HEK293 (cell line): ENCODE results near the gene TPH2.

ENCODE experiments used
- CTCF ChIA-PET: fragments of 350-600 bp; formaldehyde crosslinking; extraction: SDS; loops from one replicate; lab custom pipeline; 2021; ENCODE audit warnings: antibody characterized with exemption; lab: Yijun Ruan, JAX
- POLR2A ChIA-PET: fragments of 300-600 bp; formaldehyde crosslinking; extraction: SDS; loops from one replicate; lab custom pipeline; 2020; ENCODE audit warnings: antibody characterized with exemption, inconsistent platforms; lab: Yijun Ruan, JAX
- H3K27ac ChIP-seq: fragments of 200-500 bp; sonication (Bioruptor generic); 2 replicates; pipeline ENCODE4 v1.5.1; 2014; ENCODE audit warnings: low read depth, low read length, control low read depth, inconsistent platforms; ENCODE audit errors: extremely low read depth
- H3K36me3 ChIP-seq, 2 experiments: fragments of 200-500 bp in 1 of 2; sonication (Bioruptor generic) in 1 of 2; 1 replicate in 1 of 2; 2 replicates in 1 of 2; pipeline ENCODE4 v1.5.1; 2014 to 2017; ENCODE audit warnings: inconsistent platforms in 2 of 2, low read length in 2 of 2; ENCODE audit not compliant: control insufficient read depth in 2 of 2, insufficient read depth in 1 of 2
- H3K4me1 ChIP-seq: fragments of 200-500 bp; sonication (Bioruptor generic); 2 replicates; pipeline ENCODE4 v1.5.1; 2014; ENCODE audit warnings: mild to moderate bottlenecking, low read length, inconsistent platforms; ENCODE audit not compliant: control insufficient read depth, insufficient read depth
- H3K4me3 ChIP-seq: 2 replicates; pipeline ENCODE4 v1.5.1; 2011; ENCODE audit warnings: low read depth, mild to moderate bottlenecking, control low read depth, low read length, moderate library complexity
- H3K9me3 ChIP-seq: fragments of 200-500 bp; sonication (Bioruptor generic); 2 replicates; pipeline ENCODE4 v1.5.1; 2014; ENCODE audit warnings: low read depth, low read length, inconsistent platforms; ENCODE audit not compliant: control insufficient read depth, insufficient read depth
- PRDM1 ChIP-seq: fragments of 450-650 bp; formaldehyde crosslinking; IDR thresholded peaks from 2 replicates; pipeline ENCODE4; 2016; ENCODE audit warnings: missing biosample characterization, missing genetic modification characterization
- PRDM10 ChIP-seq: fragments of 450-650 bp; formaldehyde crosslinking; IDR thresholded peaks from 2 replicates; pipeline ENCODE4 v1.5.1; 2016; ENCODE audit warnings: missing biosample characterization, missing genetic modification characterization
- SP3 ChIP-seq: fragments of 450-650 bp; formaldehyde crosslinking; IDR thresholded peaks from 2 replicates; pipeline ENCODE4 v1.5.1; 2016; ENCODE audit warnings: missing biosample characterization, missing genetic modification characterization
- ZBTB1 ChIP-seq: fragments of 450-650 bp; formaldehyde crosslinking; IDR thresholded peaks from 2 replicates; pipeline ENCODE4 v1.5.1; 2016; ENCODE audit warnings: missing biosample characterization, missing genetic modification characterization
- ZBTB6 ChIP-seq: fragments of 450-650 bp; formaldehyde crosslinking; IDR thresholded peaks from 2 replicates; pipeline ENCODE4 v1.5.1; 2017; ENCODE audit warnings: missing biosample characterization, missing genetic modification characterization
- ZNF221 ChIP-seq: fragments of 450-650 bp; formaldehyde crosslinking; IDR thresholded peaks from 2 replicates; pipeline ENCODE4 v1.5.1; 2017; ENCODE audit warnings: missing biosample characterization, missing genetic modification characterization, borderline replicate concordance
- ZNF292 ChIP-seq: fragments of 450-650 bp; formaldehyde crosslinking; IDR thresholded peaks from 2 replicates; pipeline ENCODE4 v1.5.1; 2016; ENCODE audit warnings: low read depth, missing biosample characterization, missing genetic modification characterization, borderline replicate concordance
- ZNF311 ChIP-seq: fragments of 450-650 bp; formaldehyde crosslinking; IDR thresholded peaks from 2 replicates; pipeline ENCODE4 v1.5.1; 2017; ENCODE audit warnings: missing biosample characterization, missing genetic modification characterization, borderline replicate concordance
- ZNF404 ChIP-seq: fragments of 450-650 bp; formaldehyde crosslinking; IDR thresholded peaks from 2 replicates; pipeline ENCODE4 v1.5.1; 2017; ENCODE audit warnings: missing biosample characterization, missing genetic modification characterization
- ZNF518A ChIP-seq: fragments of 450-650 bp; formaldehyde crosslinking; conservative IDR thresholded peaks from 2 replicates; pipeline ENCODE4 v1.5.1; 2016; ENCODE audit warnings: low read depth, missing biosample characterization, missing genetic modification characterization
- ZNF521 ChIP-seq: fragments of 450-650 bp; formaldehyde crosslinking; IDR thresholded peaks from 2 replicates; pipeline ENCODE4 v1.5.1; 2017; ENCODE audit warnings: missing biosample characterization, mild to moderate bottlenecking, missing genetic modification characterization
- ZNF555 ChIP-seq: fragments of 450-650 bp; formaldehyde crosslinking; conservative IDR thresholded peaks from 2 replicates; pipeline ENCODE4 v1.5.1; 2017; ENCODE audit warnings: missing biosample characterization, mild to moderate bottlenecking, missing genetic modification characterization, inconsistent platforms
- ZNF654 ChIP-seq: fragments of 450-650 bp; formaldehyde crosslinking; IDR thresholded peaks from 2 replicates; pipeline ENCODE4 v1.5.1; 2016; ENCODE audit warnings: low read depth, missing biosample characterization, missing genetic modification characterization
- ZNF707 ChIP-seq: fragments of 450-650 bp; formaldehyde crosslinking; IDR thresholded peaks from 2 replicates; pipeline ENCODE4 v1.5.1; 2016; ENCODE audit warnings: missing biosample characterization, missing genetic modification characterization
- ZNF843 ChIP-seq: fragments of 450-650 bp; formaldehyde crosslinking; IDR thresholded peaks from 2 replicates; pipeline ENCODE4 v1.5.1; 2016; ENCODE audit warnings: missing biosample characterization, missing genetic modification characterization
- TF ChIP-seq, protein P1 (sequence below): sonication (generic); formaldehyde crosslinking; IDR thresholded peaks from 2 replicates; pipeline ENCODE4 v1.8.1; 2022; ENCODE audit warnings: mild to moderate bottlenecking, moderate library complexity, missing genetic modification reagents
- TF ChIP-seq, protein P2 (sequence below): fragments of 450-650 bp; formaldehyde crosslinking; IDR thresholded peaks from 2 replicates; pipeline ENCODE4 v1.5.1; 2016; ENCODE audit warnings: missing biosample characterization, missing genetic modification characterization, borderline replicate concordance

Gene TPH2

GRCh38 chr12:72011374-72011773 is 72.7 kb downstream of the TPH2 start:
- Histone ChIP-seq H3K27ac (no peak overlapping the region), H3K4me3 (no peak overlapping the region), H3K9me3 (no peaks in the 10 kb centered on the region), H3K4me1 (no peaks in the 10 kb centered on the region), H3K36me3 (no peaks in the 10 kb centered on the region)
- TF ChIP-seq ZNF654 (tag by site-specific recombination), result no peak
- no peak for TF ChIP-seq ZNF555 (tag by site-specific recombination)
- no peak for TF ChIP-seq ZNF518A
- TF ChIP-seq ZNF843 (tag by site-specific recombination), result no peak
- no peak for TF ChIP-seq ZNF707 (tag by site-specific recombination)
- no peak for TF ChIP-seq SP3 (tag by site-specific recombination)
- no peak for TF ChIP-seq ZNF404 (tag by site-specific recombination)
- no peak for TF ChIP-seq ZNF292 (tag by site-specific recombination)
- TF ChIP-seq ZBTB1 (tag by site-specific recombination), result no peak
- TF ChIP-seq ZBTB6 (tag by site-specific recombination), result no peak
- TF ChIP-seq, protein P1, sequence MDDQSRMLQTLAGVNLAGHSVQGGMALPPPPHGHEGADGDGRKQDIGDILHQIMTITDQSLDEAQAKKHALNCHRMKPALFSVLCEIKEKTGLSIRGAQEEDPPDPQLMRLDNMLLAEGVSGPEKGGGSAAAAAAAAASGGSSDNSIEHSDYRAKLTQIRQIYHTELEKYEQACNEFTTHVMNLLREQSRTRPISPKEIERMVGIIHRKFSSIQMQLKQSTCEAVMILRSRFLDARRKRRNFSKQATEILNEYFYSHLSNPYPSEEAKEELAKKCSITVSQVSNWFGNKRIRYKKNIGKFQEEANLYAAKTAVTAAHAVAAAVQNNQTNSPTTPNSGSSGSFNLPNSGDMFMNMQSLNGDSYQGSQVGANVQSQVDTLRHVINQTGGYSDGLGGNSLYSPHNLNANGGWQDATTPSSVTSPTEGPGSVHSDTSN (CRISPR knock-in tag), result no peak
- TF ChIP-seq ZNF221 (tag by site-specific recombination), result no peak
- TF ChIP-seq PRDM10, result no peak
- CTCF ChIA-PET, result interaction anchor here (1.0 kb wide), 1 partner anchor 8 kb away, joined by 3 read pairs; no protein-coding TSS in a partner anchor
- POLR2A ChIA-PET, result no interaction called here

GRCh38 chr12:72012874-72013273 is 74.2 kb downstream of the TPH2 start:
- CTCF ChIA-PET, result no interaction called here
- no peak overlapping the region for H3K27ac ChIP-seq
- TF ChIP-seq ZNF311 (tag by site-specific recombination), result no peak
- no peak for TF ChIP-seq PRDM1
- no peak for TF ChIP-seq ZNF521 (tag by site-specific recombination)
- TF ChIP-seq, protein P2, sequence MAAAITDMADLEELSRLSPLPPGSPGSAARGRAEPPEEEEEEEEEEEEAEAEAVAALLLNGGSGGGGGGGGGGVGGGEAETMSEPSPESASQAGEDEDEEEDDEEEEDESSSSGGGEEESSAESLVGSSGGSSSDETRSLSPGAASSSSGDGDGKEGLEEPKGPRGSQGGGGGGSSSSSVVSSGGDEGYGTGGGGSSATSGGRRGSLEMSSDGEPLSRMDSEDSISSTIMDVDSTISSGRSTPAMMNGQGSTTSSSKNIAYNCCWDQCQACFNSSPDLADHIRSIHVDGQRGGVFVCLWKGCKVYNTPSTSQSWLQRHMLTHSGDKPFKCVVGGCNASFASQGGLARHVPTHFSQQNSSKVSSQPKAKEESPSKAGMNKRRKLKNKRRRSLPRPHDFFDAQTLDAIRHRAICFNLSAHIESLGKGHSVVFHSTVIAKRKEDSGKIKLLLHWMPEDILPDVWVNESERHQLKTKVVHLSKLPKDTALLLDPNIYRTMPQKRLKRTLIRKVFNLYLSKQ, result no peak
- no peak for TF ChIP-seq ZBTB6 (tag by site-specific recombination)

More at GRCh38 chr12:72012874-72013273, 74.2 kb downstream of the TPH2 start:
- H3K36me3 ChIP-seq, result no peaks in the 10 kb centered on the region
- POLR2A ChIA-PET, result no interaction called here
- no peak overlapping the region for H3K4me3 ChIP-seq
- no peaks in the 10 kb centered on the region for H3K9me3 ChIP-seq
- no peaks in the 10 kb centered on the region for H3K4me1 ChIP-seq
